SK-N-SH treated with all-trans-retinoic acid at 6 μM for 48 hours (cell line): ENCODE measurements around the gene NT5DC1.

ENCODE experiments used
- OSR1 ChIP-seq: fragments of 250-450 bp; sonication (Bioruptor Pico); IDR thresholded peaks from 2 replicates; pipeline ENCODE4 v1.8.0; 2022; ENCODE audit warnings: moderate library complexity, mild to moderate bottlenecking, inconsistent platforms
- PPARA ChIP-seq: fragments of 250-450 bp; sonication (Bioruptor Pico); IDR thresholded peaks from 2 replicates; pipeline ENCODE4 v1.5.0; 2020; ENCODE audit warnings: mild to moderate bottlenecking, borderline replicate concordance

GRCh38 chr6:116173928-116174327 lies 73.3 kb downstream of the NT5DC1 start:
- no peak for TF ChIP-seq OSR1
- TF ChIP-seq PPARA (CRISPR knock-in tag), result no peak
